Keratinocyte (primary cell): ENCODE data around the gene GSTM4.
"Not testable (repeated sequence)": the region's sequence is repeated elsewhere in the genome, so short reads cannot be mapped to it uniquely, and the experiment has no call there.

Experiments used
- CTCF ChIP-seq, 3 experiments: IDR thresholded peaks in 1 of 3; conservative IDR thresholded peaks in 1 of 3; optimal IDR thresholded peaks in 1 of 3; 2 replicates in 2 of 3; 3 replicates in 1 of 3; pipeline versions ENCODE3 to v1.5.1; 2011; ENCODE audit warnings: low read length in 3 of 3, mild to moderate bottlenecking in 3 of 3, moderate library complexity in 2 of 3, control low read depth in 1 of 3, inconsistent platforms in 1 of 3; ENCODE audit not compliant: insufficient read depth in 2 of 3; ENCODE audit errors: extremely low read depth in 1 of 3
- EZH2 ChIP-seq: IDR thresholded peaks from one replicate; pipeline ENCODE4 v1.6.1; 2012; ENCODE audit warnings: inconsistent platforms, mild to moderate bottlenecking, low read length, moderate library complexity

- TF ChIP-seq CTCF (optimal IDR thresholded peaks at IDR 0.05 in 1 of 3, IDR thresholded peaks at IDR 0.05 in 1 of 3, conservative IDR thresholded peaks at IDR 0.05 in 1 of 3; ENCODE audit: extremely low read depth in 1 of 3, insufficient read depth in 2 of 3, low read length in 3 of 3); EZH2: not testable (repeated sequence)
Observed at GRCh38 chr1:109685890-109686289, 30.0 kb downstream of the GSTM4 start.
